ENCODE results near the gene SPTBN5.

Gene SPTBN5

DNA sequence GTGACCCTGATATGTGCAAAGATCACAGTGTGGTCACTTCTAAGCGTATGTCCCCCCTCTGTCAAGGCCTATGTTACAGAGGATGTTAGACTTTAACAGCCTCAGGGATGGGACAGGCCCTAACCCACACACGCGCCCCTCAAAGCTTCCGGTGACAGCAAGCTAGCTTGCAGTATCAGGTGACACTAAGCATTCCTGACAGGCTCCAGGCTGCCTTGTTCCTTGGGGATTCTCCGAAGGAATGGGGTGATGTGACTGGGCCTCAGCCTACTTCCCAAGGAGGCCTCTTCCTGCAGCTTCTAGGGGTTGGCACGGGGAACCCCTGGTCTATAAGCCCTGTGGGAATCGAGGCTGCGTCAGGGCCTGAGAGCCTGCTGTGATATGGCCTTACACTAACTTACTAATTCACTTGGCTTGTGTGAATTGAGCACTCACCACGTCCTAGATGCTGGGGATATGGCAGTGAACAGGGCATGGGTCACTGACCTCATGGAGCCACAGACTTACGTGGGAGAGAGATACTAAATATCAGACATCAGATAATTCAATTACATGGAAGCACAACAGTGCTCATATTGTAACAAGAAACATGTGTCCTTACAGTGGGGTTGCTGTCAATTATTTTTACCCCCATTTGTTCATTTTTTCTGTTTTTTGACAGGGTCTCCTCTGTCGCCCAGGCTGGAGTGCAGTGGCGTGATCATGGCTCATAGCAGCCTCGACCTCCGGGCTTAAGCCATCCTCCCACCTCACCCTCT is 11.4 kb upstream of the SPTBN5 start:
- Histone ChIP-seq H3K27me3 (ENCODE audit: control insufficient read depth in 2 of 2, insufficient read depth in 2 of 2, low read length in 2 of 2) (no peaks in the 10 kb centered on the region), H3K4me1 (ENCODE audit: control insufficient read depth in 2 of 2, insufficient read depth in 2 of 2, low read length in 2 of 2) (peaks cover 3 to 4% of the 10 kb centered on the region in 2 donors), H3K9ac (ENCODE audit: low read depth in 1 of 2, low read length in 2 of 2) (no peak overlapping the region), H3K9me3 (ENCODE audit: control insufficient read depth in 2 of 2, low read length in 2 of 2) (no peaks in the 10 kb centered on the region), H3K27ac (ENCODE audit: low read depth in 2 of 2, low read length in 2 of 2) (no peak overlapping the region), H3K4me3 (ENCODE audit: low read length in 2 of 2) (no peak overlapping the region), H3K36me3 (ENCODE audit: control insufficient read depth in 2 of 2, insufficient read depth in 2 of 2, low read length in 2 of 2) (peaks cover 40 to 53% of the 10 kb centered on the region in 2 donors)

DNA sequence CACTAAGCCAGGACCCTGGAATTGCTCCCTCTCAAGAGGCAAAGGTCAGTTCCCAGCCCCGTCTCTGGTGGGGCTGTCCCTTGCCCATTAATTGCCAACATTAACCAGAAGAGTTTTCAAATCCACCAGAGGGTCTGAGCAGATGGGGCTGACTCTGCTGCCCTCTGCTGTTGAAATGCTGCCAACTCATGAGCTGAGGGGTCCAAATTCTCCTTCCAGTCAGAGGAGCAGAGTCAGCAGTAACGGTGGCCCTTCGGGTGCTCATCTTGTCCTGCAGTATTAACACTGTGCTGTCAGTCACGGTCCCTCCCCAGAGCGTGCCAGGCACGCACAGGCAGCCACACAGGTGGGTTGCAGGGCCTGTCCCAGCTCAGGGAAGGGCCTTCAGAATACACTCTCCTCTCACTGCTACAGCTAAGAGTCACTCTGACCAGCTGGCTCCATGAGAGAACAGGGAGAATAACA is 10.7 kb upstream of the SPTBN5 start:
- H3K27ac ChIP-seq (ENCODE audit: low read depth in 2 of 2, low read length in 2 of 2): no peak overlapping the region
- no peaks in the 10 kb centered on the region for H3K27me3 ChIP-seq (ENCODE audit: control insufficient read depth in 2 of 2, insufficient read depth in 2 of 2, low read length in 2 of 2)
- no peaks in the 10 kb centered on the region for H3K9me3 ChIP-seq (ENCODE audit: control insufficient read depth in 2 of 2, low read length in 2 of 2)
- no peak overlapping the region for H3K4me3 ChIP-seq (ENCODE audit: low read length in 2 of 2)
- peaks cover 43 to 48% of the 10 kb centered on the region in 2 donors for H3K36me3 ChIP-seq (ENCODE audit: control insufficient read depth in 2 of 2, insufficient read depth in 2 of 2, low read length in 2 of 2)
- no peak overlapping the region for H3K9ac ChIP-seq (ENCODE audit: low read depth in 1 of 2, low read length in 2 of 2)
- peaks cover 3 to 4% of the 10 kb centered on the region in 2 donors for H3K4me1 ChIP-seq (ENCODE audit: control insufficient read depth in 2 of 2, insufficient read depth in 2 of 2, low read length in 2 of 2)

DNA sequence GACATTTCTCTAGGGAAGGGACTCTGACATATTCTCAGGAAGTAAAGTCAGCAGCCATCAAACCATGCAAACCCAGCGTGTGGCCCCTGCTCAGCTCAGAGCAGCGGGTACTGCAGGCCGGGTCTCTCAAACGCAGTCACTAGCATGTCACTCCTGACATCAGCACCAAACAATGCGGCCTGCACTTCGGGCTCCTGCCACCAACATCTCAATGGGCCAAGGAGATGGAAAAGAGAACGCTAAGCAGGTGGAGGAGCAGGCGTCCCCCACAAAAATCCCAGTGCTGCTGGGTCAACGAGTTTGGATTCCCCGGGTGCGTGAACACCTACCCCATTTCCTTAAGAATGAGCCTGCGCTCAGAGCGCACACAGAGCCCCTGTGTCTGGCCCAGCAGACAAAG is 9.9 kb upstream of the SPTBN5 start:
- peaks cover 0 to under 1% of the 10 kb centered on the region in 2 donors for H3K4me1 ChIP-seq (ENCODE audit: control insufficient read depth in 2 of 2, insufficient read depth in 2 of 2, low read length in 2 of 2)
- H3K36me3 ChIP-seq (ENCODE audit: control insufficient read depth in 2 of 2, insufficient read depth in 2 of 2, low read length in 2 of 2): peaks cover 36 to 47% of the 10 kb centered on the region in 2 donors
- no peaks in the 10 kb centered on the region for H3K9me3 ChIP-seq (ENCODE audit: control insufficient read depth in 2 of 2, low read length in 2 of 2)
- no peak overlapping the region for H3K4me3 ChIP-seq (ENCODE audit: low read length in 2 of 2)
- no peak overlapping the region for H3K9ac ChIP-seq (ENCODE audit: low read depth in 1 of 2, low read length in 2 of 2)
- no peak overlapping the region for H3K27ac ChIP-seq (ENCODE audit: low read depth in 2 of 2, low read length in 2 of 2)
- H3K27me3 ChIP-seq (ENCODE audit: control insufficient read depth in 2 of 2, insufficient read depth in 2 of 2, low read length in 2 of 2): no peaks in the 10 kb centered on the region

DNA sequence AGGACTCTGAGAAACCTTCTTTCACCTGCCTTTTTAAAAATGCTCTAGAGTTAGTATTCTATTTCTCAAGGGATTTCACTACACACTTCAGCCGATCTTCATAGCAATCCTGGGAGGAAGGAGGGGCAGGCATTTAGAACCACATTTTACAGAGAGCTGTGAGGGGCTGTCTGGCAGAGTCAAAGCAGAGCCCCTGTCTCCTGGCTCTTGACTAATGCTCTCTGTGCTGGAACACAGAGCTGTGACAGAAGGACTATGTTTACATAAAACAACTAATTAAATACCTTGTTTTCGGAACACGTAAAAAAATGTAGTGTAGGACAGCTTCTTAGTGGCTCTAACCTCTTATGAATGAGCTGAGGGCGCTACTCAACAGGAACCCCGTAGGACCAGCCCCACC is 7.6 kb upstream of the SPTBN5 start:
- peaks cover 24 to 35% of the 10 kb centered on the region in 2 donors for H3K36me3 ChIP-seq (ENCODE audit: control insufficient read depth in 2 of 2, insufficient read depth in 2 of 2, low read length in 2 of 2)
- H3K4me3 ChIP-seq (ENCODE audit: low read length in 2 of 2): no peak overlapping the region
- no peaks in the 10 kb centered on the region for H3K4me1 ChIP-seq (ENCODE audit: control insufficient read depth in 2 of 2, insufficient read depth in 2 of 2, low read length in 2 of 2)
- no peak overlapping the region for H3K27ac ChIP-seq (ENCODE audit: low read depth in 2 of 2, low read length in 2 of 2)
- H3K9ac ChIP-seq (ENCODE audit: low read depth in 1 of 2, low read length in 2 of 2): no peak overlapping the region
- no peaks in the 10 kb centered on the region for H3K27me3 ChIP-seq (ENCODE audit: control insufficient read depth in 2 of 2, insufficient read depth in 2 of 2, low read length in 2 of 2)
- no peaks in the 10 kb centered on the region for H3K9me3 ChIP-seq (ENCODE audit: control insufficient read depth in 2 of 2, low read length in 2 of 2)

DNA sequence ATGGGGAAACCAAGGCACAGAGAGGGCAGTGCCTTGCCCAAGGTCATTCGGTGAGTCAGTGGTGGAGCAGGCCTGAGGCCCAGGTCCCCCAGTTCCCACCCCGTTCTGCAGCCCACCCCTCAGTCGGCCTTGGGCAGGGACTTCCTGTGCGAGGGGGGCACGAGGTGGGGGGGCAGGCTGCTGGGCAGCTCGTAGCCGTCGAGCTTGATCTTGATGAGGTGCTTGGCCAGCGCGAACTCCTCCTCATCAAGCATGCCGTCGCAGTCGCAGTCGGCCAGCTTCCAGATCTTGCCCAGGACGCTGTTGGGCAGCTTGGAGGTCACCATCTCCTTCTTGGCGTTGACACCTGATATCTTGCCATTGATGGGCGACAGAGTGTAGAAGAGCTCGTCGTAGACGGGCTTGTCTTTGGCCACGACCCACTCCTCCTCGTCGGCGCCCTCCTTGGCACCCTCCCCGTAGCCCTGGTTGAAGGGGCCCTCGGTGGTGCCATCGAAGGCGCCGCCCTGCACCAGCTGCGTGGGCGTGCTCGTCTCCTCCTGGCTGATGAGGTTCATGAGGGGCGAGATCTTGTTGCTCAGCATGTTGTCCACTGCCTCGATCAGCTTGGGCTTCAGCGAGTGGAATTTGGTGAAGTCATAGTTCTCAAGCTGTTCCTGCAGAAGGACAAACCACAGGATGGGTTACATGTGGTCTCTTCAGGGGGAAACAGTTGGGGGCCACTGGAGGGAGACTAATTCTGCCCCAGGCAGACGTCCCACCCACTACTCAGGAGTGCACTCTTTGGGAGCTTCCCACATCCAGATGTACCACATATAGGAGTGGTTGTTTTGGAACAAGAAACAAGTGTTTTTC is 6.9 kb upstream of the SPTBN5 start:
- Histone ChIP-seq H3K4me1 (ENCODE audit: control insufficient read depth in 2 of 2, insufficient read depth in 2 of 2, low read length in 2 of 2) (no peaks in the 10 kb centered on the region), H3K9ac (ENCODE audit: low read depth in 1 of 2, low read length in 2 of 2) (no peak overlapping the region), H3K27ac (ENCODE audit: low read depth in 2 of 2, low read length in 2 of 2) (no peak overlapping the region), H3K4me3 (ENCODE audit: low read length in 2 of 2) (no peak overlapping the region), H3K9me3 (ENCODE audit: control insufficient read depth in 2 of 2, low read length in 2 of 2) (no peaks in the 10 kb centered on the region), H3K27me3 (ENCODE audit: control insufficient read depth in 2 of 2, insufficient read depth in 2 of 2, low read length in 2 of 2) (no peaks in the 10 kb centered on the region), H3K36me3 (ENCODE audit: control insufficient read depth in 2 of 2, insufficient read depth in 2 of 2, low read length in 2 of 2) (peaks cover 19 to 32% of the 10 kb centered on the region in 2 donors)

DNA sequence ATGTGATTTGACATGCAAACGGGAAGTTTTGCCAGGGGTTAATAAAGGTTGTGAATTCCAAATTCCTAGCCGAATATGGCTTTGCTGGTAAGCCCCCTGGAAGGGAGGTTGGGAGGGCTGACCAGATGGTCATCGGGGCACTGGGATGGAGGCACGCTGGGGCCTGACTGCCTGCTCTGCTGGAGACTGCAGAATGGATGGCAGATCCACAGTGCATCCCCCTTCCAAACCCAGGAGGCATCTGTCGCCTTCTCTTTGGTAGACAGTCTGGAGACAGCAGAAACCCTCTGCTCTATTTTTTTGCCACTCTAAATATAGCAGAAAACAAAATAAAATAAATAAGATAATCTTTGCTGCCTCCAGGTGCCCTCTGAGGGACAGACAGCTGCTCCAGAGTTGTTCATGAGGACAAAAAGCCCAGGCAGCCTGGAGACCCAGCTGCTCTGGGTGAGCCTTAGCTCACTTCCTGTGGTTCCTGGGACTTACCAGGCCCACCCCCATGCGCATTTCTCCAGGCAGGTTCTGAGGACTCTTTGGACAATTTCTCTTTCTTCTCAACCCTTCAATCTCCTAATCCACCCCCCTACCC is 6.1 kb upstream of the SPTBN5 start:
- no peak overlapping the region for H3K9ac ChIP-seq (ENCODE audit: low read depth in 1 of 2, low read length in 2 of 2)
- no peak overlapping the region for H3K27ac ChIP-seq (ENCODE audit: low read depth in 2 of 2, low read length in 2 of 2)
- no peak overlapping the region for H3K4me3 ChIP-seq (ENCODE audit: low read length in 2 of 2)
- H3K36me3 ChIP-seq (ENCODE audit: control insufficient read depth in 2 of 2, insufficient read depth in 2 of 2, low read length in 2 of 2): peaks cover 19 to 32% of the 10 kb centered on the region in 2 donors
- no peaks in the 10 kb centered on the region for H3K27me3 ChIP-seq (ENCODE audit: control insufficient read depth in 2 of 2, insufficient read depth in 2 of 2, low read length in 2 of 2)
- H3K9me3 ChIP-seq (ENCODE audit: control insufficient read depth in 2 of 2, low read length in 2 of 2): no peaks in the 10 kb centered on the region
- H3K4me1 ChIP-seq (ENCODE audit: control insufficient read depth in 2 of 2, insufficient read depth in 2 of 2, low read length in 2 of 2): no peaks in the 10 kb centered on the region

DNA sequence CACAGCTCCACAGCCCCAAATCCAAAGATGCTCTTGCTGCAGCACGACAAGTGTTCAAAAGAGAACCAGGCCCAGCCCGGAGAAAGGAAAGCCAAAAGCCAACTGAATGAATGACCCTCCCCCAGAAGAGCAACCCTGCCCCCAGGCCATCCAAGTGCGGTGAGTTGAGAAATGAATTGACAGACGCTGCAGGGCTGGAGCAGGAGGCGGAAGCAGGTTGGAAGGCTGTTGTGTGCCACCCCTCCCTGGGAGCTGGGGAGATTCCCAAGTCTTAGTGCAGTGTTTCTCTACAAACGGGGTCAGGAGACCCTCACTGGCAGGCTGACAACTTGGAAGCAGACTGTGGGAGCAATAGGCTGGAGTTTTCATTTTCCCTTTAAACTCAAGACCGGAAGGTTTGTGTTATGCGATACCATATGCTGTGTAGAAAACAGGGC is 3.5 kb upstream of the SPTBN5 start:
- H3K4me3 ChIP-seq (ENCODE audit: low read length in 2 of 2): no peak overlapping the region
- H3K9ac ChIP-seq (ENCODE audit: low read depth in 1 of 2, low read length in 2 of 2): no peak overlapping the region
- peaks cover 8 to 11% of the 10 kb centered on the region in 2 donors for H3K4me1 ChIP-seq (ENCODE audit: control insufficient read depth in 2 of 2, insufficient read depth in 2 of 2, low read length in 2 of 2)
- no peaks in the 10 kb centered on the region for H3K27me3 ChIP-seq (ENCODE audit: control insufficient read depth in 2 of 2, insufficient read depth in 2 of 2, low read length in 2 of 2)
- H3K27ac ChIP-seq (ENCODE audit: low read depth in 2 of 2, low read length in 2 of 2): no peak overlapping the region
- no peaks in the 10 kb centered on the region for H3K9me3 ChIP-seq (ENCODE audit: control insufficient read depth in 2 of 2, low read length in 2 of 2)
- peaks cover 19 to 27% of the 10 kb centered on the region in 2 donors for H3K36me3 ChIP-seq (ENCODE audit: control insufficient read depth in 2 of 2, insufficient read depth in 2 of 2, low read length in 2 of 2)

DNA sequence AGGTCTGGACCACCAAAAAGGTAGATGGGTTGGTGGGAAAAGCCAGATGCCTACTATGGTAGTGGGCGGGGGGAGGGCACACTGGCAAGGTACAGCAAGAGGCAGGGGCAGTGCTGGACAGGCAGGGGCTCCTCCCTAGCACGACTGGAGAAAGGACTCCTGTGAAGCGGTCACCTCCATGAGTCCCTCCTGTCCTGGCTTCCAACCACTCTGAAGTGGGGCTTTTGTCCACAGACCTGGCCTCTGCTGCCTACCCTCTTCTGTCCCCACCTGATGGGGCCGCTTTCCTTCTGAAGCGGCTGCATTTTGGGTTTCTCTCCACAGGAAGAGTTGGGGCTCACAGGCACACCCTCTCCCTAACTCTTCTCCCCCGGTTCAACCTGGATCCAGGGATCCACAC is 2.7 kb upstream of the SPTBN5 start:
- H3K9me3 ChIP-seq (ENCODE audit: control insufficient read depth in 2 of 2, low read length in 2 of 2): no peaks in the 10 kb centered on the region
- H3K36me3 ChIP-seq (ENCODE audit: control insufficient read depth in 2 of 2, insufficient read depth in 2 of 2, low read length in 2 of 2): peaks cover 15 to 26% of the 10 kb centered on the region in 2 donors
- H3K9ac ChIP-seq (ENCODE audit: low read depth in 1 of 2, low read length in 2 of 2): no peak overlapping the region
- no peak overlapping the region for H3K4me3 ChIP-seq (ENCODE audit: low read length in 2 of 2)
- H3K27me3 ChIP-seq (ENCODE audit: control insufficient read depth in 2 of 2, insufficient read depth in 2 of 2, low read length in 2 of 2): no peaks in the 10 kb centered on the region
- H3K27ac ChIP-seq (ENCODE audit: low read depth in 2 of 2, low read length in 2 of 2): no peak overlapping the region
- peaks cover 8 to 12% of the 10 kb centered on the region in 2 donors for H3K4me1 ChIP-seq (ENCODE audit: control insufficient read depth in 2 of 2, insufficient read depth in 2 of 2, low read length in 2 of 2)

DNA sequence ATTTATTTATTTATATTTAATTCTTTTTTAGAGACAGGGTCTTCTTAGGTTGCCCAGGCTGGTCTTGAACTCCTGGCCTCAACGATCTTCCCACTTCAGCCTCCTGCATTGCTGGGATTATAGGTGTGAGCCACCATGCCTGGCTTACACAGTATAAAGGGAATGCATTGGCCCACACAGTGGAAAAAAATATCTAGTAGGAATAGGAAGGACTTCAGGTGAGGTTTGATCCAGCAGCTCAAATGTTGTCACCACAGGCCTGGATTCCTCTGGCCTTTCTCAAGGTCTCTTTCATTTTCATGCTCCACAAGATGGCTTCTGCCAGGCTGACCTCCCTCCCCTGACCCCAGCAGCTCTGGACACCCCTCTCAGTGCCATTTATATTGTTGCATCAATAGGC is 2.1 kb upstream of the SPTBN5 start:
- Histone ChIP-seq H3K4me3 (ENCODE audit: low read length in 2 of 2) (no peak overlapping the region), H3K36me3 (ENCODE audit: control insufficient read depth in 2 of 2, insufficient read depth in 2 of 2, low read length in 2 of 2) (peaks cover 11 to 22% of the 10 kb centered on the region in 2 donors), H3K27ac (ENCODE audit: low read depth in 2 of 2, low read length in 2 of 2) (no peak overlapping the region), H3K4me1 (ENCODE audit: control insufficient read depth in 2 of 2, insufficient read depth in 2 of 2, low read length in 2 of 2) (peaks cover 8 to 12% of the 10 kb centered on the region in 2 donors), H3K27me3 (ENCODE audit: control insufficient read depth in 2 of 2, insufficient read depth in 2 of 2, low read length in 2 of 2) (no peaks in the 10 kb centered on the region), H3K9me3 (ENCODE audit: control insufficient read depth in 2 of 2, low read length in 2 of 2) (no peaks in the 10 kb centered on the region), H3K9ac (ENCODE audit: low read depth in 1 of 2, low read length in 2 of 2) (no peak overlapping the region)

DNA sequence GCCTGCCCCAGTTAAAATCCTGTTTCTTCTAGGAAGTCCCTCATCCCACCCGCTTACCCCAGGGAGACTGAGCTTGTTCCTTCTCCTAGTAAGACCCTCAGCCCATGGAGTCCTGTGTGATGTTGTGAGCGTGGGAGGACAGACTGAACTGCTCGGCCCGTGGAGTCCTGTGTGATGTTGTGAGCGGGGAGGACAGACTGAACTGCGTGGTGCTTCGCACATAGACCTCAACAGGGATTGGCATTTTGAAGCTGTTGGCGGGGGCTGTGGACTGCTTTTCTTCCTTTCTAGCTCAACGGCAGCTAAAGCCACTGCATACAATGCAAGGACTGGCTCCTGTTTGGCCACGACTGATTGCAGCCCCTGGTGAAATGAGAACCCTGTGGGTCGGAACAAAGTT is 1.6 kb upstream of the SPTBN5 start:
- Histone ChIP-seq H3K4me3 (ENCODE audit: low read length in 2 of 2) (no peak overlapping the region), H3K27me3 (ENCODE audit: control insufficient read depth in 2 of 2, insufficient read depth in 2 of 2, low read length in 2 of 2) (no peaks in the 10 kb centered on the region), H3K4me1 (ENCODE audit: control insufficient read depth in 2 of 2, insufficient read depth in 2 of 2, low read length in 2 of 2) (peaks cover 8 to 12% of the 10 kb centered on the region in 2 donors), H3K36me3 (ENCODE audit: control insufficient read depth in 2 of 2, insufficient read depth in 2 of 2, low read length in 2 of 2) (peaks cover 7 to 17% of the 10 kb centered on the region in 2 donors), H3K9ac (ENCODE audit: low read depth in 1 of 2, low read length in 2 of 2) (no peak overlapping the region), H3K27ac (ENCODE audit: low read depth in 2 of 2, low read length in 2 of 2) (no peak overlapping the region), H3K9me3 (ENCODE audit: control insufficient read depth in 2 of 2, low read length in 2 of 2) (no peaks in the 10 kb centered on the region)
